Stimulated activated CD4-positive, alpha-beta T cell treated with anti-CD3 and anti-CD28 coated beads, Interleukin-1b, Interleukin-23, amount 100 ng/mL, for 48 hours (primary cell): ENCODE measurements around the gene SMCHD1.
"Not testable (repeated sequence)": the region's sequence is repeated elsewhere in the genome, so short reads cannot be mapped to it uniquely, and the experiment has no call there.

ENCODE experiments used
- DNase-seq: peaks from one replicate; pipeline ENCODE4 v3.0.0-alpha.2; 2020

The SMCHD1 gene

GRCh38 chr18:2660849-2661248 is 5.3 kb downstream of the SMCHD1 start:
- not testable (repeated sequence) for DNase-seq

DNA sequence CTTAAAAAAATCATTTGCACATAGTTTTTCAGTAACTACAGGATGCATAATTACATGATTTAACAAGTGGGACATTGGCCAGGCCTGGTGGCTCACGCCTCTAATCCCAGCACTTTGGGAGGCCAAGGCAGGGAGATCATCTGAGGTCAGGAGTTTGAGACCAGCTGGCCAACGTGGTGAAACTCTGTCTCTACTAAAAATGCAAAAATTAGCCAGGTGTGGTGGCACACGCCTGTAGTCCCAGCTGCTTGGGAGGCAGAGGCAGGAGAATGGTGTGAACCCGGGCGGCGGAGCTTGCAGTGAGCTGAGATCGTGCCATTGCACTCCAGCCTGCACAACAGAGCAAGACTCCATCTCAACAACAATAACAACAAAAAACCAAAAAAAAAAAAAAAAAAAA is 6.8 kb downstream of the SMCHD1 start:
- DNase-seq = not testable (repeated sequence)

DNA sequence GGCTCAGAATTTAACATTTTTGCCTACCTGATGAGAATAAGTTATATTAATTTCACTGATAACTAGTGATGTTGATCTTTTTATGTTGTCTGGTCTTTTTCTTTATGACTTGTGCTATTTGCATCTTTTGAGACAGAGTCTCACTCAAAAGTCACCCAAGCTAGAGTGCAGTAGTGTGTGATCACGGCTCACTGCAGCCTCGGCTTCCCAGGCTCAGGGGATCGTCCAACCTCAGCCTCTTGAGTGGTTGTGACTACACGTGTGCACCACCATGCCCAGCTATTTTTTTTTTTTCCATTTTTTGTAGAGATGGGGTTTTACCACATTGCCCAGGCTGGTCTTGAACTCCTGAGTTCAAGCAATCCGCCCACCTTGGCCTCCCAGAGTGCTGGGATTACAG is 7.5 kb downstream of the SMCHD1 start:
- DNase-seq = no peak

GRCh38 chr18:2672410-2672809 is 16.9 kb downstream of the SMCHD1 start:
- no peak for DNase-seq

GRCh38 chr18:2672872-2673271 is 17.3 kb downstream of the SMCHD1 start:
- DNase-seq = no peak

DNA sequence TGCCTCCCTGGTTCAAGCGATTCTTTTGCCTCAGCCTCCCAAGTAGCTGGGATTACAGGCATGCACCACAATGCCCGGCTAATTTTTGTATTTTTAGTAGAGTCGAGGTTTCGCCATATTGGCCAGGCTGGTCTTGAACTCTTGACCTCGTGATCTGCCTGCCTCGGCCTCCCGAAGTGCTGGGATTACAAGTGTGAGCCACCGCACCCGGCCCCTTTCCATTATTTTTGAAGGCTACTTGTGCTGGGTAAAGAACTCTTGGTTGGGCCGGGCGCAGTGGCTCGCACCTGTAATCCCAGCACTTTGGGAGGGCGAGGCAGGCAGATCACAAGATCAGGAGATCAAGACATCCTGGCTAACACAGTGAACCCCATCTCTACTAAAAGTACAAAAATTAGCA is 23.4 kb downstream of the SMCHD1 start:
- DNase-seq = not testable (repeated sequence)

GRCh38 chr18:2680216-2680792 is 24.8 kb downstream of the SMCHD1 start:
- DNase-seq = no peak

DNA sequence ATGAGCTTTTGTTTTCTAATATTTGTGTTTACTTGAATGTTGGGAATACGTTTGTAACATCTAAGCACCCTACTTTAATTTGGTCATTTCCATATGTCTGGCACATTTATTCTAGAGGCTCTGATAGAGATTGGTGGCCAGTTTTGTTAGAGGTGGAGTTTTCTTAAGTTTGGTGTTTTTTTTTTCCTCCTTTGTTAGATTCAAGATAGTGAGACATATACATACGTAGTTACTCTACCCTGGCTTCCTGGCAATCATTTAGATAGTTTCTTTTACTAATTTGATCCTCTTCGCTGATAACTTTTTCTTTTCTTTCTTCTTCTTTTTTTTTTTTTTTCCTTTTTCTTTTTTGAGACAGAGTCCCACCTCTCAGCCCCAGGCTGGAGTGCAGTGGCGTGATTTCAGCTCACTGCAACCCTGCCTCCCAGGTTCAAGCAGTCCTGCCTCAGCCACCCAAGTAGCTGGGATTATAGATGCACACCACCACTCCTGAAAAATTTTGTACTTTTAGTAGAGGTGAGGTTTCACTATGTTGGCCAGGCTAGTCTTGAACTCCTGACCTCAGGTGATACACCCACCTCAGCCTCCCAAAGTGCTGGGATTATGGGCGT is 26.6 kb downstream of the SMCHD1 start:
- no peak for DNase-seq

DNA sequence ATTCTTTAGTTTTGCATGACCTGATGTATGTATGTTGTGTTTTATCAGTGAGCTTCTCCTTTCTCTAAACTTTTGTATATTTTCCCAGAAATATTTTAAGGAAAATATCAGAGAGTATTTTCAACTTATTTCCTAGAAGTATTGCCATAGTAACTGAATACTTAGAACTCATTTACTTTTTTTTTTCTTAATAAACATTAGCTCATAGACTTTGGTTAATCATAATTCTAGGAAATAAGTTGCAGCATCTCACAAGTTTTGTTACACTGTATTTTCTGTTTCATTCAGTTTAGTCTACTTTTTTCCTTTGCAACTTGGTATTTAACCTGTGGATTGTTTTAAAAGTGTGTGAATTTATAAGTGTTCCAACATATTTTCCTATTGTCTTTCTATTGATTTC is 27.5 kb downstream of the SMCHD1 start:
- no peak for DNase-seq

DNA sequence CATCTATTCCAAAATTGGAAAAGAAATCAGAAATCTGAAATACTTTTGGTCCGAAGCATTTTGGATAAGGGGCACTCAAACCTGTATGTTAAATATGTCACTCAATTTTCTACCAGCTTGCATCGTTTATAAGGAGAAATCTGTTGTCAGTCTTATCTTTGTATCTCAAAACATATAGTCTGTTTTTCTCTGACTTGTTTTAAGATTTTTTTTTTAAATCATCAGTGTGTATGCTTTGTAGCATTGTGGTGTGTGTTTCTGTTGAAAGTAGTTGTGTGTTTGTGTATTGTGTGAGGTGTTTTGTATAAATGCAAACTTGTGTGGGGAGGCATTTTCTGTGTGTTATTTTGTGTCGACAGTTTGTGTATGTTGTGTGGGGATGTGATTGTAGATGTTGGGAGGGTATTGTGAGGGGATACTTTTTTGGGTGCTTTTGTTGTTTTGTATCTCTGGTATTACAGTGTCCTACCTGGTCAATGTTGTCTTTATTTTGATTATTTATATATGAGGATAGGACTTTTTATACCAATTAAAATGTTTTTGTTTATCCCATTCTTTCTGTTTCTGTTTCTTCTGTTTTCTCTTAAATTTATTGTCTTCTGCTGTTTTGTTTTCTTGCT is 30.9 kb downstream of the SMCHD1 start:
- no peak for DNase-seq

DNA sequence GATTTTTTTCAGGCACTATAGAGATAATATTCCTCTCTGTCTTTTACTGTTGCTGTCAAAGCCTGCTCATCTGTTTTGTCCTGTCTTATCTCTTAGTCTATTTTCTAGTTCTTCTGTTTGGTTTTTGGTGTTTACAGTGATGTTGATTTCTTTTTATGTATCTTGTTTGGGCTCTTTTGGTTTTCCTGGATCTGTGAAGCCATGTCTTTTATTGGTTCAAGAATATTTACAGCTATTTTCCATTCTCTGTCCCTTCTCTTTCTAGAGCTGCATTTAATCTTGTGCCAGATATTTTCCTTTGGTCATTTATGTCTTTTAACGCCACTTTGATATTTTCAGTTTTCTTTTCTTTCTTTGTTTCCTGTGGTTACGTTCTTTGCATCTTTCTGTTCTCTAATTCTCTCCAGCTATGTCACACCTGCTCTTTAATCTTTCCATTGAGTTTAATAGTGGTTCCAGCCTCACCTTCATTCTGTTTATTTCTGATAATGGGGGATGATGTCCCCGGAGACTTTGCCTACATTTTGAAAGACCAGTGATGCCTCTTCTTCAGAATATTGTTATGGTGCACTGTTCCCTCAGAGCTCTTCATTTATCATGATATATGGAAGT is 32.0 kb downstream of the SMCHD1 start:
- DNase-seq = no peak

- DNase-seq = no peak
These were observed 37.0 kb downstream of the SMCHD1 start for GRCh38 chr18:2692508-2692907.

DNA sequence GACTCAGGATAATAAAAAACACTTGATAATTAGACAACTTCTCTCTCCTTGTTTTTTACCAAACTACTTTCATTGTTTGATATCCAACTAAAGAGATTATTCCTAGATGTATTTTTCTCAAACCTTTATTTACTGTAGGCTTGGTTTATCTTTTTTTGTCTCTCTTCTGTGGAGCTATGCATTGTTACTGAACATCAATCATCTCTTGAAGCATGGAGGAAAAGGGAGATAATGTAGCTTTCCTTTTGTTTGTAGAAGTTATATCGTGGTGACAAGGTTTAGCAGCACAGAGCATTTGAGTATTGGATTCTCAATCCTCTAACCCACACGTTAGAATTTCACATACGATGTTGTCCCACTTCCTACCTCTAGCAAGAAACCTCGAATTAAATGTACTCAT is 41.7 kb downstream of the SMCHD1 start:
- DNase-seq = no peak

GRCh38 chr18:2699001-2699400 is 43.5 kb downstream of the SMCHD1 start:
- no peak for DNase-seq

DNA sequence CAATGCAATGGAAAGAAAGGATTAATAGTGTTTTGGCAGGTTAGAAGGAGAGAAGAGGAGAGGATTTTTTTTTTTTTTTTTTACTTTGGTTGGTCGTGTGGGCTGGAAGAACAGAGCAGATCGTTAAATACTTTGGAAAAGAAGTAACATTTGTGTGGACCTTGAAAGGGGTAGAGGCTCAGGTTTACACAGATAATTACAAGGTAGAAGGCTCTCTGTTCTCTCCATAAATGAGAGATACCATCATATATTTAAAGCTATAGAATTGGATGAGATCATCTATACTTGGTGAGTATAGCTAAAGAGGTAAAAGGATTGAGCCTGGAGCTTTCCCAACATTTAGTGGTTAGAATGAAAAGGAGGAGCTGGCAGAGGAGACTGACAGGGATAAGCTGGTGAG is 49.0 kb downstream of the SMCHD1 start:
- no peak for DNase-seq

DNA sequence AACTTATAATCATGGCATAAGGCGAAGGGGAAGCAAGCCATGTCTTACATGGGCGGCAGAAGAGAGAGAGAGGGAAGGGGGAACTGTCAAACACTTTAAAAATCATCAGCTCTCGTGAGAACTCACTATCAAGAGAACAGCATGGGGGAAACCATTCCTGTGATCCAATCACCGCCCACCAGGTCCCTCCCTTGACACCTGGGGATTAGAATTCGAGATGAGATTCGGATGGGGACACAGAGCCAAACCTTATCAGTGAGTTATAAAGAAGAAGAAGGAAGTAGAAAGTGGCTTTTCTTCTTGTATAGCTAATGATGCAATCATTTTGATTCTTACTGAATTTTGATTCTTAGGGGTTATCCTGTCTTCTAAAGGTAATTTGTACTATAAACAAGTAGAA is 51.4 kb downstream of the SMCHD1 start:
- no peak for DNase-seq

- DNase-seq = no peak
These were observed 52.1 kb downstream of the SMCHD1 start for GRCh38 chr18:2707551-2708168.

- DNase-seq = no peak
These were observed 53.8 kb downstream of the SMCHD1 start for GRCh38 chr18:2709316-2709715.

GRCh38 chr18:2714140-2714539 is 58.6 kb downstream of the SMCHD1 start:
- no peak for DNase-seq

GRCh38 chr18:2715990-2716389 is 60.5 kb downstream of the SMCHD1 start:
- DNase-seq = no peak

DNA sequence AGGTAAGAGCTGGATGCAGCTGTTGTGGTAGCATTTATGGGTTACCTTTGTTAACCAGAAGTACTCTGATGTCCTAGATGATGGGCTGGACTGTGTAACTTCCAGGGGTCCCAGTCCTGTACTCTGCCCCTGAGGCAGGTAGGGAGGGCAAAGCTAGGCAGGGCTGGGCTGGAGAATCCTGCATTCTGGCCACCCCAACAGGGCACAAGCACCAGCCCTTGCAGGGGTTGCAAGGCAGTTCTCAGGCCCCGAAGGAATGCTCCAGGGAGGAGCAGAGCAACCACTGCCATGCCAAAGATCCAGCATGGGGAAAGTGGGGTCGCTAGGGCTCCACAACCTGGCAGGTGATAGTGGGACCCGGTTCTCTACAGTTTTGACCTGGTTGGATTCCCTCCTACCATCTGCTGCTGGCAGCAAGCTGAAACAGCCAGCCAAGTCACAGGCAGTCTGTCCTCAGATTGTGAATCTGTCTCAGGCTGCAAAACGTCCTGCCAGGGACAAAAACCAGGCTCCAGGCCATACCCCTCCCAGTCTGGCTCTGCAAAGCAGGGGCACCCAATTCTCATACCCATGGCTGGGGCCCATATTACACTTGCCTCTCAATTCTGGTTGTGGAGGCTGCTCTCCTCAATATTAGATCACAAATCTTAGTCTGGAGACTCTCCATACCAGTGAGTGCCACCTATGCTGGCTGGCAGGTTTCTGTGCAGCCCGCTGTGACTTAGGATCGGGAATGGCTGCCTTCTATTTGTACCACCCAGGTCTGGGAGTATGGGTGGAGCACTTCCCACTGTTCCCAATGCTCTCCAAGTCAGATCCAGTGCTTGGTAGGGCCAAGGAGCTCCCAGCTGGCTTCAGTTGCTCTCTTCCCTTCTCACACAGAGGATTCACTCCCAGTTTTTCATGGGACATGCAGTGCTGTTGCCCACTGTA is 61.1 kb downstream of the SMCHD1 start:
- DNase-seq = no peak

DNA sequence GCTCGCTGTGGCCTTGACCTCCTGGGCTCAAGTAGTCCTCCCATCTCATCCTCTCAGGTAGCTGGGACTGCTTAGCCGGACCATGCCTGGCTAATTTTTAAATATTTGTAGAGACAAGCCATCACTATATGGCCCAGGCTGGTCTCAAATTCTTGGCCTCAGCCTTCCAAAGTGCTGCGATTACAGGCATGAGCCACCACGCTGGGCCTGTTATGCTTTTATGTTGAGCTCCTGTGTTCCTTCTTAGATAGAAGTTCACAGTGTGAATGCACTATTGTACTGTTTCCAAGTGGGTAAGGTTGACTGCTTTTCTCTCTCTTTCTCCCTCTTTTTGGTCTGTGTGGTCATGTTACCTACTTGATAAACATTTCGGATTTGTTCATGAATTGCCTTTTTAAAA is 61.9 kb downstream of the SMCHD1 start:
- no peak for DNase-seq

DNA sequence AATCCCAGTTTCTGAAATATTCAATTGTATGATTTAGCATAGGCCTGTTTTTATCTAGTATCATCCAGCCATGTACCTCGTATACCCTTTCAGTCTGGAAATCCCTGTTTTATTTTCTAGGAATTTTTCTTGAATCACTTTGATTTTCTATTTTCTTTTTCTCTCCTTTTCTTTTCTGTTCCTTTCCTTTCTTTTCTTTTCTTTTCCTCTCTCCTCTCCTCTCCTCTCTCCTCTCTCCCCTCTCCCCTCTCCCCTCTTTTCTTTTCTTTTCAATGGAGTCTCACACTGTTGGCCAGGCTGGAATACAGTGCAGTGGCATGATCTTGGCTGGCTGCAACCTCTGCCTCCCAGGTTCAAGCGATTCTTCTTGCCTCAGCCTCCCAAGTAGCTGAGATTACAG is 63.5 kb downstream of the SMCHD1 start:
- DNase-seq = no peak
